Germinal center (tissue), 1 donor: ENCODE results near the gene IMPDH2.
A peak's percentile ranks its signal among the peaks of the same experiment; 100 is the strongest.
"Not testable (repeated sequence)": the region's sequence is repeated elsewhere in the genome, so short reads cannot be mapped to it uniquely, and the experiment has no call there.

Experiments
- DNase-seq: peaks from one replicate; pipeline ENCODE4 v3.0.0; 2012; ENCODE audit warnings: mixed read lengths, low spot score

Gene IMPDH2

DNA sequence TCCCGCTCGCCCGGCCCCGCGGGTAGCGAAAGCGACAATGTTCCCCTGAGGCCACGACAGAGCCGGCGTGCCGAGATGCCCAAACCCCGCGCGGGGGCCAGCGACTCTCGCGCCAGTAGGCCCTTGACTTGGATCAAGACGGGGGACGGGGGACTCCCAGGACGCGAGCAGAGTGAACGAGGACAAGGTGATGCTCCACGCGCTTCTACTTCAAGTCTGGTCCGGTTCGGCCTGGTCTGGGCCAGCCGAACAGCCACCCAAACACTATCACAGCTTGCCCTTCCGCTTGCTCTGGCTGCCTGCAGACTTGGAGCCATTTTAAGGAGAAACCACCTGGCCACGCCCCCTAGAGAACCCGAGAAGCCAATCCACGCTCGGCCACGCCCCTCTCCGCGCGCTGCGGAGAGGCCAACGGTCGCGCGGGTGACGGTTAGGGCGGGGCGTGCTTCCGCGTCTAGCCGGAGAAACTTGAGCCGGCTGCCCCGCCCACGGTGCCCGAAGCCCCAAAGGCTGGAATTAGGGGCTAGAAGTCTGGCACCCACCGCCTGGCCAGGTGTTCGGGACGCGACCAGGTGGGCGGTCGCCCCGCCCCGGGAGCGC, 7.9 kb downstream of the IMPDH2 start:
- DNase-seq = peak; percentile 93

GRCh38 chr3:49020330-49021212, 8.6 kb downstream of the IMPDH2 start:
- DNase-seq = peak; percentile 42

DNA sequence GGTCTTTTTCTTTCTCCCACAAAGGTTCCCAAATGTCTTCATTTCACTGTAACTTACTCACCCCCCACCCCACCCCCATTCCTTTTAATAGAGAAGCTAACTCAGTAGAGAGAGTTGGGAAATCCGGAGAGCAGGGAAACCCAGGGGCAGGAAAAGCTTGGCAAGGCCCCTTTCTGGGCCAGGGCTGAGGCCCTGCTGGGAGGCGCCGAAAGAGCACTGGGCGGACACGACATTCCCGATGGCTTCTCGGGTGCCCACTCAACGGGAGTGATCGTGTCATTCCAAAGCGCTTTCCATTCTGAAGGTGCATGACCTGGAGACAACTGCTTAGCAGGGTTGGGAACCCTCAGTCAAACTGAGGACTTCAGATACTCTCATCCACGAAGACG, 9.3 kb downstream of the IMPDH2 start:
- DNase-seq = no peak

GRCh38 chr3:49018707-49019006, 10.5 kb downstream of the IMPDH2 start:
- no peak for DNase-seq

GRCh38 chr3:49017971-49018706, 11.1 kb downstream of the IMPDH2 start, which contains the start of gene DALRD3:
TSS of gene DALRD3 (minus strand) at chr3:49018580. CDS start at chr3:49018564, 16 bp downstream.
- peak; percentile 67 for DNase-seq

GRCh38 chr3:49017229-49017970, 11.8 kb downstream of the IMPDH2 start:
- no peak for DNase-seq

DNA sequence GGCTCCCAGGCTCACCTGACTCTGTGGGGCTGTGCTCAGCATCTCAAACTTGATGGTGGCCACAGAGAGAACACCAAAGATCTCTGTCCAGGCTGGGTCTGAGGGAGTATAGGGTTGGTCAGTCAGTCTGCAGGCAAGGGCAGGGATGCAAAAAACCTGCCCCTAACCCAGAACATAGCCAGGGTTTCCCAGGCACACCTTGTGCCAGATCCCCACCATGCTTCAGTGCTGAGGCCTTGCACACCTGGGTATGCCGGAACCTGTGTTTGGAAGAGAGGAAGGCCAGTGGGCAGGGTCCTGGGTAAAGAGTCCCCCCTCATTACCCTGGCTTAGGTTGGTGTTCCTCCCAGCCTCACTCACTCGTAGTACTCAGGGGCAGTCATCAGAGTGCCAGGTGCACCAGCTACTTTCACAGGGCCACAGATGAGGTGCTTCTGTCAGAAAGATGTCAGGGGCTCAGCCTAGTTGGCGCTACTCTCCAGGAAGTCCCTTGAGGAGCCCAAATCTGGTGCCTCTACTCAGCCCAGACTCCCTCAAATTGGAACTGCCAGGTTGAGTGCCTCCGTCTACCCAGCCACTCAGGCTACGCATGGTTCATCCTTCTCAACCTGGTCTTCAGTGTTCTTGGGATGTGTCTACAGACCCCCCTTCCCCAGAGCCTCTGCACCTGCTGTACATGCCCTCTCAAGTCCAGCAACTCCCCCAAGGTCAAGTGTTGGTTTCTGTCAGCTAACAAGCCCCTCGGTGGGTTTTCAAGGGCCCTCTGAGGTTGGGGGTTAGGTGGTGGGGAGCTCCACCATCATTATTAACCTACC, 12.6 kb downstream of the IMPDH2 start:
- no peak for DNase-seq

- no peak for DNase-seq
Observed at GRCh38 chr3:49015765-49016164, 13.4 kb downstream of the IMPDH2 start.

- DNase-seq = no peak
Observed at GRCh38 chr3:49015072-49015471, 14.1 kb downstream of the IMPDH2 start.

GRCh38 chr3:49013738-49014660, 15.2 kb downstream of the IMPDH2 start:
- DNase-seq = peak; percentile 68

DNA sequence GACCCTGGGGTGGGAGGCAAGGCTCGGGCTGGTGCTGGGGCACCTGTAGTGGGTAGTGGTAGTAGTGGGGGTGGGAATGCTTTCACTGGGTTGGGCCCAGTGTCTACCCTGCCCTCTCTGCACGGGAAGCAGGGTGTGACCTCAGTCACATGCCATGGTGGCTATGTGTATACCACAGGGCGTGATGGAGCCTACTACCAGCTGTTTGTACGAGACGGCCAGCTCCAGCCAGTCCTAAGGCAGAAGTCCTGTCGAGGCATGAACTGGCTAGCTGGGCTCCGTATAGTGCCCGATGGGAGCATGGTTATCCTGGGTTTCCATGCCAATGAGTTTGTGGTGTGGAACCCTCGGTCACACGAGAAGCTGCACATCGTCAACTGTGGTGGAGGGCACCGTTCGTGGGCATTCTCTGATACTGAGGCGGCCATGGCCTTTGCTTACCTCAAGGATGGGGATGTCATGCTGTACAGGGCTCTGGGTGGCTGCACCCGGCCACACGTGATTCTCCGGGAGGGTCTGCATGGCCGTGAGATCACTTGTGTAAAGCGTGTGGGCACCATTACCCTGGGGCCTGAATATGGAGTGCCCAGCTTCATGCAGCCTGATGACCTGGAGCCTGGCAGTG, 16.0 kb downstream of the IMPDH2 start:
- no peak for DNase-seq

GRCh38 chr3:49012441-49013017, 16.7 kb downstream of the IMPDH2 start:
- DNase-seq = no peak

- DNase-seq = no peak
Observed at GRCh38 chr3:49009396-49009795, 19.8 kb downstream of the IMPDH2 start.

DNA sequence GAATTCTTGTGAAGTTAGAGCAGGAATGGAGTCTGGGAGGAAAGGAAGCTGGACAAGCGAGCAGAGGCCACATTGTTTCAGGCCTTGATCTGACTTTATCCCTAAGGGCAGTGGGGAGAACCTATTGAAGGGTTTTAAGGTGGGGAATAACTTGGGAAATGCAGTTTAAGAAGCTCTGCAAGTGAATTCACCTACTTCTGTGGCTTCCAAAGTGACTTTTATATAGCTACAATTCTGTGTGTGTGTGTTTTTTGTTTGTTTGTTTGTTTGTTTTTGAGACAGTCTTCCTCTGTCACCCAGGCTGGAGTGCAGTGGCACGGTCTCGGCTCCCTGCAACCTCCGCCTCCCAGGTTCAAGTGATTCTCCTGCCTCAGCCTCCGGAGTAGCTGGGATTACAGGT, 20.6 kb downstream of the IMPDH2 start:
- not testable (repeated sequence) for DNase-seq

DNA sequence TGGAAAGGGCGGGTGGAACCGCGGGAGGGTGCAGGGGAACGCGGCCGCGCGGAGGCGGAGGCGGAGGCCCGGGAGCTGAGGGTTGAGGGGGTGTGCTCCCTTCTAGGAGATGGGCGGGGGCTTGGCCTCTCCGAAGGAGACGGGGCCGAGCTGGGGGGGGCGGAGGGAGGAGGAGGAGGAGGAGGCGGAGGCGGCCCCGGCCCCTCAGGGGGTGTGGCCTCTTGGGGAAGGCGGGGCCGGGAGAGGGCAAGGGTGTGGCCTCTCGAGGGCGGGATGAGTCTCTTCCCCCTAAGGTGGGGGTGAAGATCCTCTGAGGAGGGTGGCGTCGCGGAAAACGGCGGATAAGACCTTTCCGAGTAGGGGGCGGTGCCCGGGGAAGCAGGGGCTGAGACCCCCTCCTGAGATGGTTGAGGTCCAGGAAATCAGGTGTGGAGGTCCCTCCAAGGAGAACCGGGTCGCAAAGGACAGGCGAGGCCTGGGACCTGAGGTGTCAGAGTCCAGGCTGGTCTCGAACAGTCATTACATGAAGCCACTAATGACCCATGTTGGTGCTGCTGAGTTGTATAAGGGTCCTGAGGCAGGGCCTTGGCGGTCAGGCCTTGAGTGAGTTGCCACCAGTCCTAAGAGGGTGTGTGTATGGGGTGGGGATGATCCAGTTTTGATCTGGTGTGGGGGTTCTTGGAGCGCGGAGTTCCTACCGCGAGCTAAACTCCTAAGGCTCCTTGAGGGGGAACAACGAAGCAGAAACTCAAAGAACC, 21.2 kb downstream of the IMPDH2 start:
- peak; percentile 88 for DNase-seq

GRCh38 chr3:49007068-49007770, 22.0 kb downstream of the IMPDH2 start, which contains the start of gene WDR6:
TSS of gene WDR6 (plus strand) at chr3:49007391. CDS start at chr3:49007432, 41 bp downstream.
- peak; percentile 99 for DNase-seq

DNA sequence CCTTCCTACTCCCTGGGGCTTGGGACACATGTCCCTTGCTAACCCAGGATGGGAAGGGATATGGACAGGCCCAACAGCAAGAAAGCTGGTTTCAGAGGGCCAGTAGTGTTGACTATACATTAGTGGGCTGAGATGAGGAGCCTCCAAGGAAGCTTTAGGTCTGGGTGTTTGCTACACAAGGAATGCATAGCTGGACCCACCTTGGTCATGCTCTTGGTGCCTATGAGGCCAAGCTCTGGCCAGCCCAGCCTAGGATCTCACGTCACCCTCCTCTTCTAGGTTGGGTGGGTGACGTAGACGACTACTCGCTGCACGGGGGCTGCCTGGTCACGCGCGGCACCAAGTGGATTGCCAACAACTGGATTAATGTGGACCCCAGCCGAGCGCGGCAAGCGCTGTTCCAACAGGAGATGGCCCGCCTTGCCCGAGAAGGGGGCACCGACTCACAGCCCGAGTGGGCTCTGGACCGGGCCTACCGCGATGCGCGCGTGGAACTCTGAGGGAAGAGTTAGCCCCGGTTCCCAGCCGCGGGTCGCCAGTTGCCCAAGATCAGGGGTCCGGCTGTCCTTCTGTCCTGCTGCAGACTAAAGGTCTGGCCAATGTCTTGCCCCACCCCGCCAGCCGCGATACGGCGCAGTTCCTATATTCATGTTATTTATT, 22.7 kb downstream of the IMPDH2 start:
- DNase-seq = no peak
